CD4-positive, alpha-beta T cell treated with Interleukin-12 subunit alpha and Interleukin-12 subunit beta, for 1 hour (primary cell): ENCODE results near the gene PRR22.
"Not testable (repeated sequence)": the region's sequence is repeated elsewhere in the genome, so short reads cannot be mapped to it uniquely, and the experiment has no call there.

Source experiments
- DNase-seq: peaks from one replicate; pipeline ENCODE4 v3.0.0-alpha.2; 2020

Gene PRR22

GRCh38 chr19:5749505-5749904 lies 35.0 kb downstream of the PRR22 start:
- no peak for DNase-seq

DNA sequence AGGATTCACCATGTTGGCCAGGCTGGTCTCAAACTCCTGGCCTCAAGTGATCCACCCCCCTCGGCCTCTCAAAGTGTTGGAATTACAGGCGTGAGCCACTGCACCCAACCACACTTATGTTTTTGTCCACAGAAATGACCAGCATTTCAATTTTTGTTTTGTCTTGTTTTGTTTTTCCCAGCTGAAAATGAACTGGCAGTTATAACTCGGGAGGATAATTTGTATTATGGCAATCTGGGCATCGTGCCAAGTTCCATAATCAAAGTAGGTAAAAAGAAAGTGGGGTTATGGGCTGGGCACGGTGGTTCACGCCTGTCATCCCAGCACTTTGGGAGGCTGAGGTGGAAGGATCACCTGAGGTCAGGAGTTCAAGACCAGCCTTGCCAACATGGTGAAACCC lies 35.6 kb downstream of the PRR22 start:
- DNase-seq = not testable (repeated sequence)

GRCh38 chr19:5744999-5745398 lies 39.5 kb downstream of the PRR22 start:
- DNase-seq = not testable (repeated sequence)

DNA sequence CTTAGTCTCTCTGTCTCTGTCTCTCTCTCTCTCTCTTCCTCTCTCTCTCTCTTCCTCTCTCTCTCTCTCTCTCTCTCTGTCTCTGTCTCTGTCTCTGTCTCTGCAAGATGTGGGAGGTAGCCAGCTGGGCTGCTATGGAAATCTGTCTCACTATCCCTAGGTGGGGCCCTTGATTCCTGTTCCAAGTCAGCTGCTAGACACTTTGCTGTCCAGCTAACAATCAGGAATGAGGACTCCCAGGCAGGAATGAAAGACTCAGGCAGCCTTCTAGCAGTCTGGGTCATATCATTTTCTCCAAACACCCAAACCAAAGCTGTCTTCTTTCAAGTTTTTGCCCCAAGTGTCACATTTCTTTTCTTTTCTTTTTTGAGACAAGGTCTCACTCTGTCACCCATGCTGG lies 40.9 kb downstream of the PRR22 start:
- DNase-seq = no peak

GRCh38 chr19:5742051-5742450 lies 42.5 kb downstream of the PRR22 start:
- no peak for DNase-seq

DNA sequence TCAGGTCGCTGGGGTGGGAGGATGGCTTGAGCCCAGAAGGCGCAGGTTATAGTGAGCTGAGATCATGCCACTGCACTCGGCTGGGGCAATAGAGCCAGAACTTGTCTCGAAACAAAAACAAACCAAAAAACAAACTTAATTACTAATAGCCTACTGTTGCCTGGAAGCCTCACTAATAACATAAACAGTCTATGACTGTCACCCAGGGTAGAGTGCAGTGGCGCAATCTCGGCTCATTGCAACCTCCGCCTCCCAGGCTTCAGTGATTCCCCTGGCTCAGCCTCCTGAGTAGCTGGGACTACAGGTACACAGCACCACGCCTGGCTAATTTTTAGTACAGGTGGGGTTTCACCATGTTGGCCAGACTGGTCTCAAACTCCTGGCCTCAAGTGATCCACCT lies 46.1 kb downstream of the PRR22 start:
- DNase-seq = no peak

- not testable (repeated sequence) for DNase-seq
These were observed 51.4 kb downstream of the PRR22 start for GRCh38 chr19:5733172-5733571.
